Neural progenitor cell (in vitro differentiated cells): Measurements from ENCODE around the gene SPDYE6. TPM values are rescaled to one million over a fixed set of nuclear protein-coding genes. Genes with fewer than 3 reads are reported as not detected.
"Not testable (repeated sequence)": the region's sequence is repeated elsewhere in the genome, so short reads cannot be mapped to it uniquely, and the experiment has no call there.

Experiments
- DNase-seq: peaks from one replicate; pipeline ENCODE4 v3.0.0-alpha.2; 2016; ENCODE audit warnings: low spot score
- H2AFZ ChIP-seq: fragments of 200-600 bp; sonication (generic); replicated peaks from 2 replicates; pipeline ENCODE4 v1.6.1; 2016; ENCODE audit warnings: antibody characterized with exemption
- H3F3A ChIP-seq: fragments of 200-600 bp; sonication (generic); 2 replicates; pipeline ENCODE4 v1.6.1; 2016; ENCODE audit warnings: antibody characterized with exemption, low read depth
- H3K27ac ChIP-seq: fragments of 200-600 bp; sonication (generic); 2 replicates; pipeline ENCODE4 v1.5.1; 2016; ENCODE audit warnings: mild to moderate bottlenecking
- H3K27me3 ChIP-seq: fragments of 200-600 bp; sonication (generic); 2 replicates; pipeline ENCODE4 v1.6.1; 2016; ENCODE audit warnings: mild to moderate bottlenecking, moderate library complexity
- H3K36me3 ChIP-seq: fragments of 200-600 bp; sonication (generic); 2 replicates; pipeline ENCODE4 v1.5.1; 2016
- H3K4me1 ChIP-seq: fragments of 200-600 bp; sonication (generic); 2 replicates; pipeline ENCODE4 v1.6.1; 2016; ENCODE audit warnings: mixed run types
- H3K4me2 ChIP-seq: fragments of 200-600 bp; sonication (generic); 2 replicates; pipeline ENCODE4 v1.6.1; 2016
- H3K4me3 ChIP-seq: fragments of 200-600 bp; sonication (generic); 2 replicates; pipeline ENCODE4 v1.5.1; 2016
- H3K79me2 ChIP-seq: fragments of 200-600 bp; sonication (generic); 2 replicates; pipeline ENCODE4 v1.6.1; 2016; ENCODE audit warnings: low read depth
- H3K9ac ChIP-seq: fragments of 200-600 bp; sonication (generic); 2 replicates; pipeline ENCODE4 v1.6.1; 2016
- H3K9me3 ChIP-seq: fragments of 200-600 bp; sonication (generic); 2 replicates; pipeline ENCODE4 v1.5.1; 2016; ENCODE audit warnings: low read depth
- H4K20me1 ChIP-seq: fragments of 200-600 bp; sonication (generic); 2 replicates; pipeline ENCODE4 v1.6.1; 2016; ENCODE audit warnings: low read depth
- H3K27ac Mint-ChIP-seq: 3 replicates; pipeline ENCODE4 v1.8.0; 2021; ENCODE audit warnings: mixed read lengths
- H3K27me3 Mint-ChIP-seq: 2 replicates; pipeline ENCODE4 v1.8.0; 2022; ENCODE audit warnings: low read depth, mild to moderate bottlenecking, inconsistent platforms, moderate library complexity, mixed read lengths; ENCODE audit not compliant: insufficient read depth
- H3K36me3 Mint-ChIP-seq: 3 replicates; pipeline ENCODE4 v1.8.0; 2021; ENCODE audit warnings: mixed read lengths
- H3K4me1 Mint-ChIP-seq: 3 replicates; pipeline ENCODE4 v1.8.0; 2021; ENCODE audit warnings: mixed read lengths
- H3K4me3 Mint-ChIP-seq: 3 replicates; pipeline ENCODE4 v1.8.0; 2021; ENCODE audit warnings: mild to moderate bottlenecking, moderate library complexity, mixed read lengths
- H3K9me3 Mint-ChIP-seq: 3 replicates; pipeline ENCODE4 v1.8.0; 2020; ENCODE audit warnings: mixed read lengths
- total RNA-seq: library from RNA; depleted of rRNA; stranded (reverse); fragments of >200 nt; gene quantifications from 2 replicates; pipeline ENCODE4 v1.2.3, GENCODE V29; 2015; ENCODE audit warnings: low replicate concordance

SPDYE6 gene
- total RNA-seq, 1 donor from 2014 or later, result not detected

DNA sequence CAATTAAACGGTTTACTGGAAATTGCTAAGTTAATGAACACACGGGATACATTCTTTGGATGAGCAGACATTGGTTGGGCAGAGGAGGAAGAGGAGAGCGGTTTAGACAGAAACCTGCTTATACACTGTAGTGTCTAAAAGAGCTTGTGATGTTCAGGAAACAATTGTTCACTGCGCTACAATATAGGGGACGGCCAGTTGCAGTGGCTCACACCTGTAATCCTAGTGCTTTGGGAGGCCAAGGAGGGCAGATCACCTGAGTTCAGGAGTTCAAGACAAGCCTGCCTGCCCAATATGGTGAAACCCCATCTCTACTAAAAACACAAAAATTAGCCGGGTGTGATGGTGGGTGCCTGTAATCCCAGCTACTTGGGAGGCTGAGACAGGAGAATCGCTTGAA, 20.7 kb downstream of the SPDYE6 start:
- not testable (repeated sequence) for H3K4me3 Mint-ChIP-seq, H3K79me2 ChIP-seq, H3F3A ChIP-seq, H3K36me3 ChIP-seq, H3K4me1 ChIP-seq, H4K20me1 ChIP-seq, H3K27me3 Mint-ChIP-seq, H3K27me3 ChIP-seq, H3K27ac Mint-ChIP-seq, H2AFZ ChIP-seq, H3K36me3 Mint-ChIP-seq, H3K9me3 ChIP-seq, DNase-seq, H3K4me3 ChIP-seq, H3K4me1 Mint-ChIP-seq, H3K9ac ChIP-seq, H3K9me3 Mint-ChIP-seq, H3K27ac ChIP-seq, H3K4me2 ChIP-seq

GRCh38 chr7:102330666-102331460, 25.4 kb downstream of the SPDYE6 start:
- not testable (repeated sequence) for H3K27ac ChIP-seq, H3K36me3 Mint-ChIP-seq, H2AFZ ChIP-seq, H3K4me1 ChIP-seq, H3K27me3 ChIP-seq, H3K27me3 Mint-ChIP-seq, H3K79me2 ChIP-seq, H4K20me1 ChIP-seq, H3K9me3 Mint-ChIP-seq, H3K9ac ChIP-seq, H3K4me3 Mint-ChIP-seq, H3K9me3 ChIP-seq, H3K4me3 ChIP-seq, H3K4me2 ChIP-seq, DNase-seq, H3K36me3 ChIP-seq, H3F3A ChIP-seq, H3K27ac Mint-ChIP-seq
- H3K4me1 Mint-ChIP-seq, result peaks cover 13% of the 10 kb centered on the region

DNA sequence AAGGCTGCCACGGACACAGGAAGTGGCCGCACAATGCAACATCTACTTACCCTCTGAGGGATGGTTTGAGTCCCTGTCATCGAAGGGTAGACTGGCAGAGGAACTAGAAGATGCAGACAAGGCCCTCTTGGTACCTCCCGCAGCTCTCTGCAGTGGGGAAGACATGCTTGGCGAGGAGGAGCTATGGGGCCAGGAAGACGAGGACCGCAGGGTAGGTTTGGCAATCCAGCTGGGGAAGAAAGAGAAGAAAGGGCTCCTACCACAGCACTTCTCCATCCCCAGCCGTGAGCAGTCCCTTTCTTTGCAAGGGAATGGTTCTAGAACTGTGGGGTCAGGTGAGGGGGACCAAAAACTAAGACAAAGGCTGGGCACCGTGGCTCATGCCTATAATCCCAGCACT, 26.9 kb downstream of the SPDYE6 start:
- H3K9me3 ChIP-seq, H3K27me3 ChIP-seq, H3K4me2 ChIP-seq, H3K79me2 ChIP-seq, DNase-seq, H3K36me3 ChIP-seq, H3K27ac Mint-ChIP-seq, H3K27ac ChIP-seq, H3K27me3 Mint-ChIP-seq, H3K4me3 ChIP-seq, H3K4me3 Mint-ChIP-seq, H3K36me3 Mint-ChIP-seq, H4K20me1 ChIP-seq, H3K9me3 Mint-ChIP-seq, H3F3A ChIP-seq, H2AFZ ChIP-seq, H3K4me1 ChIP-seq, H3K9ac ChIP-seq: not testable (repeated sequence)
- H3K4me1 Mint-ChIP-seq, result peaks cover 13% of the 10 kb centered on the region

DNA sequence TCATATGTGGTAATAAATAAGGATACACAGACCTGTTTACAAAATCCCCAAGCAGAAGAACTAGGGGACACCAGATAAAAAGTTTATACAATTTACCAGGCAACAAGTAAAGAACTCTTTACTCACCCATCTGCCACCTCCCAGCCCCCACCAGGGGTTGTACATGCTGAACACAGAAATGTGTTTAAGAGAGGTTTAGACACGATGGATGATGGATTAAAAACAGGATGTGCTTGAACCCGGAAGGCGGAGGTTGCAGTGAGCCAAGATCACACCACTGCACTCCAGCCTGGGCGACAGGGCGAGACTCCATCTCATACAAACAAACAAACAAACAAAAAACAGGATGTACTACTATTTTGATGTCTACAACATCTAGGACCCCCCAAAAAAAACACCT, 27.4 kb downstream of the SPDYE6 start:
- H3K27me3 ChIP-seq, H4K20me1 ChIP-seq, H3K36me3 Mint-ChIP-seq: not testable (repeated sequence)

DNA sequence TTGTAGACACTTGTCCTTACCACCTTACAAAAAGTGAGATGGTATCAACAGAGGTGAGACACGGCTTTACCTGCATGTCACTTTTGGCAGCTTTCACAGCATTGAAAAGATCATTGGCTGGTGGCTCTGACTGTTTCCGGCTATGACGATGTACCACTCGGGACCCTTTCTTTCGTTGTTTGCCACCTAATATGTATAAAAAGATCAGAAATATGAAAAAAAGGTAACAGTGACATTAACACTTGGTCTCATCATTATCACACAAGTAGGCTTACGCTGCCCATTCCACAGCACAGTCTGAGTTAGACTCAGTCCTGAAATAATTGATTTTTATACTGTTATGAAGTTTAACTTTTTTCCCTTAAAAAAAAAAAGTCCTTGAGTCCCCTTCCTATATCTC, 29.1 kb downstream of the SPDYE6 start:
- H2AFZ ChIP-seq, H4K20me1 ChIP-seq, H3K9ac ChIP-seq, H3K27ac Mint-ChIP-seq, H3K4me1 ChIP-seq, H3F3A ChIP-seq, H3K27me3 Mint-ChIP-seq, H3K4me3 Mint-ChIP-seq, H3K27ac ChIP-seq, DNase-seq, H3K79me2 ChIP-seq, H3K36me3 ChIP-seq, H3K27me3 ChIP-seq, H3K9me3 Mint-ChIP-seq, H3K4me3 ChIP-seq, H3K4me2 ChIP-seq, H3K9me3 ChIP-seq, H3K36me3 Mint-ChIP-seq: not testable (repeated sequence)
- peaks cover 12% of the 10 kb centered on the region for H3K4me1 Mint-ChIP-seq

More for the DNA sequence above, 27.4 kb downstream of the SPDYE6 start:
- not testable (repeated sequence) for H3K4me2 ChIP-seq, H3K36me3 ChIP-seq, H3K79me2 ChIP-seq, DNase-seq, H3K27ac ChIP-seq, H3K27me3 Mint-ChIP-seq, H3K4me1 ChIP-seq, H3K9ac ChIP-seq, H2AFZ ChIP-seq, H3K4me3 Mint-ChIP-seq, H3K4me3 ChIP-seq, H3K9me3 Mint-ChIP-seq, H3K9me3 ChIP-seq, H3K27ac Mint-ChIP-seq, H3F3A ChIP-seq
- peaks cover 13% of the 10 kb centered on the region for H3K4me1 Mint-ChIP-seq
